MCF 10A (cell line): ENCODE results near the gene RPL36. TPM values are rescaled to one million over a fixed set of nuclear protein-coding genes. Genes with fewer than 3 reads are reported as not detected.

ENCODE experiments used
- BruUV-seq: library from RNA; stranded (reverse); fragments of 400-500 nt; replicated peaks from 2 replicates; lab custom pipeline; 2021; lab: Mats Ljungman, UMichigan
- CTCF ChIA-PET: fragments of 300-600 bp; sonication (Branson Sonifier 250); formaldehyde crosslinking; extraction: SDS; loops from one replicate; lab custom pipeline; 2021; ENCODE audit warnings: antibody characterized with exemption, inconsistent platforms; lab: Yijun Ruan, JAX
- POLR2A ChIA-PET: fragments of 300-600, 350-650 bp; sonication (Branson Sonifier 250); formaldehyde crosslinking; extraction: SDS; loops from one replicate; lab custom pipeline; 2020; ENCODE audit warnings: antibody characterized with exemption, inconsistent platforms; lab: Yijun Ruan, JAX
- DNase-seq: peaks from one replicate; pipeline ENCODE4 v3.0.0-alpha.2; 2018; ENCODE audit not compliant: unreplicated experiment
- H3K27ac Mint-ChIP-seq: one replicate; pipeline ENCODE4 v1.8.0; 2022; ENCODE audit warnings: mild to moderate bottlenecking, low read depth, mixed read lengths; ENCODE audit not compliant: unreplicated experiment
- H3K27me3 Mint-ChIP-seq: one replicate; pipeline ENCODE4 v1.8.0; 2022; ENCODE audit warnings: mixed read lengths; ENCODE audit not compliant: insufficient read depth, unreplicated experiment
- H3K36me3 Mint-ChIP-seq: one replicate; pipeline ENCODE4 v1.8.0; 2022; ENCODE audit warnings: mild to moderate bottlenecking, moderate library complexity, mixed read lengths; ENCODE audit not compliant: insufficient read depth, unreplicated experiment
- H3K4me1 Mint-ChIP-seq: one replicate; pipeline ENCODE4 v1.8.0; 2022; ENCODE audit warnings: mixed read lengths; ENCODE audit not compliant: insufficient read depth, unreplicated experiment
- H3K4me3 Mint-ChIP-seq: one replicate; pipeline ENCODE4 v1.8.0; 2022; ENCODE audit warnings: mild to moderate bottlenecking, moderate library complexity, mixed read lengths; ENCODE audit not compliant: unreplicated experiment
- H3K9me3 Mint-ChIP-seq: one replicate; pipeline ENCODE4 v1.8.0; 2022; ENCODE audit warnings: mixed read lengths; ENCODE audit not compliant: unreplicated experiment
- intact Hi-C: fragments of 100-400 bp; cut with micrococcal nuclease; formaldehyde crosslinking; loops from 2 replicates; pipeline ENCODE4 v1.14.1; 2022
- total RNA-seq: library from RNA; stranded (reverse); gene quantifications from 2 replicates; pipeline ENCODE4 v1.2.3, GENCODE V29; 2022
- TF ChIP-seq, protein P1 (sequence below): fragments of 200-600 bp; IDR thresholded peaks from one replicate; pipeline ENCODE4 v1.8.0; 2022; ENCODE audit warnings: antibody characterized with exemption, mild to moderate bottlenecking; ENCODE audit not compliant: unreplicated experiment

The RPL36 gene
- total RNA-seq, 1 experiment from 2014 or later, result 1,569 TPM

DNA sequence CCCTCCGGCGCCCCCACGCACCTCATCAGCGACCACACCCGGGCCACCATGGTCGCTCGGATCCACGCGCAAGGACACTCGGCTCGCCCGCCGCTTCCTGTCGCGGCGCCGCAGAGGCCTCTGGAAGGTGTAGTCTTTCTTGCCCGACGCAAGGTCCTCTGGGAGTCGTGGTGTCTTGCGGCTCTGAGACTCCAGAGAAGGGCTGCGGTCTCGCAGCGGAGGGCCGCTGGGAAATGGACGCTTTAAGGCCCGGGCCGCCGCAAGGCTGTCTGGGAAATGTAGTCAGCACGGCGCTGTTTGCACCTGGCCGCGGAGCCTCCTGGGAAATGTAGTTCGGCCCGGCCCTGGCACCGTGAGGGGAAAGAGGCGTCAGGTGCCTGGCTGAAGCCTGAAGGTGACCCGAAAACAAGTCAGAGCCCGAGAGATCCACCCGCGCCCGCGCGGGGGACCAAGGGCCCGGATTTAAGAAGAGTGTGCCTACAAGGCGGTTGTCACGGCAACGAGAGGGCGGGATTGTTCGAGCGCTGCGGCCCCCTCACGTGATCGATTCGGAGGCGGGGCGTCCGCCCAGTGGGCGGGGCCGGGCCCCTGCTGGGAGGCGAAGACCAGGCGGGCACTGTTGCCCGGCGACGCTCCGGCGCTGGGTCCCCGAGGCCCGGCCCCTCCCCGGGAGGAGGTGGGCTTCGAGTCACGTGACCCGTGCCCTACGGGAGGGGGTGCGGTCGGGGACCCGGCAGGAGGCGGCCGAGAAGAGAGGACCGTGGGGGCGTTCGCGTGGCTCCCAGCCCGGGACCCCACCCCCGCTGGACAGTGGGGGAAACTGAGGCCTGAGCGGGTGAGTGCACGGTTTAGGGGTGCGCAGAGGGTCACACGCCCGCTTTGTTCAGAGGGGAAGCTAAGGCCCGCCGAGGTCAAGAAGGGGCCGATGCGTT is 9.4 kb upstream of the RPL36 start, which contains the start of the genes HSD11B1L and MICOS13:
HSD11B1L (plus strand) TSS at position 591 of the 932 bp plus-strand sequence. CDS start 3,806 bp downstream, outside the sequence.
MICOS13 (minus strand) TSS at position 80 of the 932 bp plus-strand sequence; CDS start at position 50, 30 bp downstream.
- no TSS peak for BruUV-seq

DNA sequence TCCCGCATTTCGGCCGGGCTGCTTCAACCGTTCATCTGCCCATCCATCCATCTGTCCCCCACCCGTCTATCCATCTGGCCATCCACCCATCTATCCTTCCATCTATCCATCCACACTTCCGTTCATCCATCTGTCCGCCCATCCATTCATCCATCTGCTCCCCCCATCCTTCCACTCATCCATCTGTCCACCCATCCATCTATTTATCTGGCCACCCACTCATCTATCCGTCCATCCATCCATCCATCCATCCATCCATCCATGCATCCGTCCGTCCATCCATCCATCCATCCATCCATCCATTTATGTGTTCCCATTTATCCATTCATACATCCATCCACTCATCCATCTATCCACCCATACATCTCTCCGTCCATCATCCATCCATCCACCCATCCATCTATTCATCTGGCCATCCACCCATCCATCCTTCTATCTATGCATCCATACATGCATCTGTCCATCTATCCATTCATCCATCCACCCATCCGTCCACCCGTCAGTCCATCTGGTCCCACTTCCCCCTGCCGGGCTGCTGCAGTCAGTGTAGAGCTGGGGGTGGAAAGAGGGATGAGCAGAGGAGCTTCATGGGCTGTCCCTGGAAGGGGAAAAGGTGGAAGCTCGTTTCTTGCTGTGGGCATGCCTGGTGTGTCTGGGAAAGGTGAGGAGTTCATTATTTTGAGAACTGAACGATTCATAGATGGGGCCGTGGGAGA is 8.5 kb upstream of the RPL36 start:
- ChIA-PET CTCF (no interaction called here), POLR2A (interaction anchor here (0.7 to 1.7 kb wide), 4 partner anchors 8 to 634 kb away, joined by 3 to 7 read pairs (median 4); partner anchors contain the start of genes CATSPERD, LONP1 and RPL36)
- H3K27ac Mint-ChIP-seq, result peak overlapping the region; percentile 32
- BruUV-seq, result no TSS peak
- no peak for DNase-seq
- TF ChIP-seq, protein P1, sequence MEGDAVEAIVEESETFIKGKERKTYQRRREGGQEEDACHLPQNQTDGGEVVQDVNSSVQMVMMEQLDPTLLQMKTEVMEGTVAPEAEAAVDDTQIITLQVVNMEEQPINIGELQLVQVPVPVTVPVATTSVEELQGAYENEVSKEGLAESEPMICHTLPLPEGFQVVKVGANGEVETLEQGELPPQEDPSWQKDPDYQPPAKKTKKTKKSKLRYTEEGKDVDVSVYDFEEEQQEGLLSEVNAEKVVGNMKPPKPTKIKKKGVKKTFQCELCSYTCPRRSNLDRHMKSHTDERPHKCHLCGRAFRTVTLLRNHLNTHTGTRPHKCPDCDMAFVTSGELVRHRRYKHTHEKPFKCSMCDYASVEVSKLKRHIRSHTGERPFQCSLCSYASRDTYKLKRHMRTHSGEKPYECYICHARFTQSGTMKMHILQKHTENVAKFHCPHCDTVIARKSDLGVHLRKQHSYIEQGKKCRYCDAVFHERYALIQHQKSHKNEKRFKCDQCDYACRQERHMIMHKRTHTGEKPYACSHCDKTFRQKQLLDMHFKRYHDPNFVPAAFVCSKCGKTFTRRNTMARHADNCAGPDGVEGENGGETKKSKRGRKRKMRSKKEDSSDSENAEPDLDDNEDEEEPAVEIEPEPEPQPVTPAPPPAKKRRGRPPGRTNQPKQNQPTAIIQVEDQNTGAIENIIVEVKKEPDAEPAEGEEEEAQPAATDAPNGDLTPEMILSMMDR, result no peak
- no peaks in the 10 kb centered on the region for H3K9me3 Mint-ChIP-seq
- H3K27me3 Mint-ChIP-seq, result no peaks in the 10 kb centered on the region
- intact Hi-C loops, result no loop called here
- peak overlapping the region; percentile 76 for H3K4me3 Mint-ChIP-seq
- no peaks in the 10 kb centered on the region for H3K36me3 Mint-ChIP-seq
- H3K4me1 Mint-ChIP-seq, result peaks cover 26% of the 10 kb centered on the region

More for the DNA sequence above, 9.4 kb upstream of the RPL36 start, which contains the start of the genes HSD11B1L and MICOS13:
- Mint-ChIP-seq H3K36me3 (no peaks in the 10 kb centered on the region), H3K4me1 (peaks cover 31% of the 10 kb centered on the region), H3K27ac (peak within 1 kb of the TSS; percentile 98), H3K4me3 (peak within 1 kb of the TSS; percentile 76), H3K27me3 (no peaks in the 10 kb centered on the region), H3K9me3 (no peaks in the 10 kb centered on the region)
- intact Hi-C loops, result loop anchor here (1.0 kb wide), 1 partner anchor 10 kb away; the partner anchor contains the start of gene RPL36
- peak; percentile 99 for DNase-seq
- POLR2A ChIA-PET, result interaction anchor here (1.1 to 2.1 kb wide), 4 partner anchors 9 to 56 kb away, joined by 5 to 23 read pairs (median 6); partner anchors contain the start of gene RPL36
- TF ChIP-seq, protein P1, result no peak
- CTCF ChIA-PET, result no interaction called here

GRCh38 chr19:5682107-5682482 is 8.0 kb upstream of the RPL36 start:
- Mint-ChIP-seq H3K9me3 (no peaks in the 10 kb centered on the region), H3K4me1 (peaks cover 26% of the 10 kb centered on the region), H3K36me3 (no peaks in the 10 kb centered on the region), H3K4me3 (peak overlapping the region; percentile 76), H3K27me3 (no peaks in the 10 kb centered on the region), H3K27ac (peak overlapping the region; percentile 32)
- TF ChIP-seq, protein P1, result no peak
- intact Hi-C loops, result no loop called here
- no peak for DNase-seq
- ChIA-PET POLR2A (interaction anchor here (0.7 to 1.7 kb wide), 5 partner anchors 8 to 634 kb away, joined by 3 to 7 read pairs (median 6); partner anchors contain the start of genes CATSPERD, LONP1, RPL36 and SAFB), CTCF (no interaction called here)
- no TSS peak for BruUV-seq
